CD4-positive, CD25-positive, alpha-beta regulatory T cell (primary cell): ENCODE results near the gene SPTBN5. TPM values are rescaled to one million over a fixed set of nuclear protein-coding genes. Genes with fewer than 3 reads are reported as not detected.

Experiments used
- ATAC-seq, 2 donors: fragments of 150-1000 bp; cut with Tn5 transposase; one replicate each; pipeline ENCODE4 v1.10.0; 2021; ENCODE audit warnings: low read depth in 2 of 2, moderate number of reproducible peaks in 2 of 2, moderate library complexity in 1 of 2
- DNase-seq, 3 donors: peaks; one replicate each; pipeline versions ENCODE4 v3.0.0 to v3.0.0-alpha.2; 2012 to 2022; ENCODE audit warnings: mixed read lengths in 1 of 3
- H3K27ac ChIP-seq: one replicate; pipeline ENCODE4 v1.7.0; 2013; ENCODE audit warnings: mild to moderate bottlenecking, low read length; ENCODE audit not compliant: insufficient read depth, poor library complexity, severe bottlenecking
- H3K27me3 ChIP-seq: one replicate; pipeline ENCODE4 v1.7.0; 2013; ENCODE audit warnings: low read length; ENCODE audit not compliant: control insufficient read depth, insufficient read depth
- H3K36me3 ChIP-seq: one replicate; pipeline ENCODE4 v1.7.0; 2013; ENCODE audit warnings: mild to moderate bottlenecking, low read length, moderate library complexity; ENCODE audit not compliant: control insufficient read depth, insufficient read depth
- H3K4me1 ChIP-seq: 2 replicates; pipeline ENCODE4 v1.7.0; 2013; ENCODE audit warnings: mild to moderate bottlenecking, low read length; ENCODE audit not compliant: insufficient read depth, control insufficient read depth, poor library complexity, severe bottlenecking
- H3K4me3 ChIP-seq: one replicate; pipeline ENCODE4 v1.7.0; 2013; ENCODE audit warnings: low read depth, mild to moderate bottlenecking, low read length, moderate library complexity
- H3K9me3 ChIP-seq, 2 experiments: 1 replicate in 1 of 2; 2 replicates in 1 of 2; pipeline ENCODE4 v1.7.0; 2013; ENCODE audit warnings: low read length in 2 of 2, mild to moderate bottlenecking in 1 of 2, moderate library complexity in 1 of 2; ENCODE audit not compliant: control insufficient read depth in 2 of 2
- H3K27ac Mint-ChIP-seq, 3 donors: one replicate each; pipeline ENCODE4 v1.8.0; 2020 to 2022; ENCODE audit warnings: mild to moderate bottlenecking in 3 of 3, mixed read lengths in 3 of 3, moderate library complexity in 2 of 3
- H3K27me3 Mint-ChIP-seq: one replicate; pipeline ENCODE4 v1.8.0; 2022; ENCODE audit warnings: mild to moderate bottlenecking, mixed read lengths
- H3K36me3 Mint-ChIP-seq: one replicate; pipeline ENCODE4 v1.8.0; 2020; ENCODE audit warnings: mixed read lengths
- H3K4me1 Mint-ChIP-seq, 4 donors: one replicate each; pipeline ENCODE4 v1.8.0; 2020 to 2022; ENCODE audit warnings: mixed read lengths in 4 of 4, mild to moderate bottlenecking in 1 of 4
- H3K4me3 Mint-ChIP-seq, 4 donors: one replicate each; pipeline ENCODE4 v1.8.0; 2020 to 2022; ENCODE audit warnings: mild to moderate bottlenecking in 4 of 4, mixed read lengths in 4 of 4, moderate library complexity in 3 of 4
- H3K9me3 Mint-ChIP-seq, 7 donors: one replicate each; pipeline ENCODE4 v1.8.0; 2020 to 2022; ENCODE audit warnings: mixed read lengths in 7 of 7, mild to moderate bottlenecking in 3 of 7, moderate library complexity in 2 of 7
- polyA plus RNA-seq, 4 donors: library from polyadenylated mRNA; unstranded; fragments of 300-500 nt; fragmentation: Illumina TruSeq; gene quantifications; one replicate each; pipeline ENCODE4 v1.2.3, GENCODE V29; 2021
- total RNA-seq: library from RNA; stranded (reverse); gene quantifications from one replicate; pipeline ENCODE4 v1.2.3, GENCODE V29; 2022

Gene SPTBN5
- total and polyA plus RNA-seq, 5 donors from 2014 or later, result 0.26 to 2.7 TPM; not detected in 3

GRCh38 chr15:41851755-41852370, 42.0 kb downstream of the SPTBN5 start:
- Histone ChIP-seq H3K27me3 (no peaks in the 10 kb centered on the region), H3K27ac (no peak overlapping the region), H3K4me3 (no peak overlapping the region), H3K9me3 (no peaks in the 10 kb centered on the region), H3K36me3 (peaks cover 8% of the 10 kb centered on the region), H3K4me1 (no peaks in the 10 kb centered on the region)
- ATAC-seq, result no peak
- H3K4me1 Mint-ChIP-seq, result peaks cover 0 to 4% (median 2%) of the 10 kb centered on the region in 4 donors
- H3K4me3 Mint-ChIP-seq, result no peak overlapping the region
- no peaks in the 10 kb centered on the region for H3K9me3 Mint-ChIP-seq
- DNase-seq, result no peak
- peaks cover 7% of the 10 kb centered on the region for H3K36me3 Mint-ChIP-seq
- no peak overlapping the region for H3K27ac Mint-ChIP-seq
- H3K27me3 Mint-ChIP-seq, result no peaks in the 10 kb centered on the region

GRCh38 chr15:41851167-41851523, 42.7 kb downstream of the SPTBN5 start:
- H3K27me3 ChIP-seq, result no peaks in the 10 kb centered on the region
- H3K27ac Mint-ChIP-seq, result no peak overlapping the region
- ATAC-seq, result no peak

GRCh38 chr15:41850482-41851166, 43.2 kb downstream of the SPTBN5 start:
- Mint-ChIP-seq H3K4me1 (peaks cover 0 to 4% (median 2%) of the 10 kb centered on the region in 4 donors), H3K36me3 (peaks cover 7% of the 10 kb centered on the region), H3K27me3 (no peaks in the 10 kb centered on the region), H3K9me3 (no peaks in the 10 kb centered on the region), H3K27ac (peak overlapping the region in 1 of 3 donors; percentile 31), H3K4me3 (no peak overlapping the region)
- ATAC-seq, result no peak
- H3K36me3 ChIP-seq, result peaks cover 20% of the 10 kb centered on the region
- H3K27ac ChIP-seq, result no peak overlapping the region
- H3K4me3 ChIP-seq, result no peak overlapping the region
- H3K4me1 ChIP-seq, result no peaks in the 10 kb centered on the region
- no peaks in the 10 kb centered on the region for H3K27me3 ChIP-seq
- no peaks in the 10 kb centered on the region for H3K9me3 ChIP-seq
- no peak for DNase-seq

More at GRCh38 chr15:41851167-41851523, 42.7 kb downstream of the SPTBN5 start:
- Histone ChIP-seq H3K4me3 (no peak overlapping the region), H3K36me3 (peaks cover 15% of the 10 kb centered on the region), H3K27ac (no peak overlapping the region), H3K9me3 (no peaks in the 10 kb centered on the region), H3K4me1 (no peaks in the 10 kb centered on the region)
- Mint-ChIP-seq H3K4me1 (peaks cover 0 to 4% (median 2%) of the 10 kb centered on the region in 4 donors), H3K9me3 (no peaks in the 10 kb centered on the region), H3K27me3 (no peaks in the 10 kb centered on the region), H3K36me3 (peaks cover 7% of the 10 kb centered on the region), H3K4me3 (no peak overlapping the region)
- DNase-seq, result no peak

- Histone ChIP-seq H3K27me3 (no peaks in the 10 kb centered on the region), H3K36me3 (peaks cover 24% of the 10 kb centered on the region), H3K4me1 (no peaks in the 10 kb centered on the region), H3K27ac (no peak overlapping the region), H3K4me3 (no peak overlapping the region), H3K9me3 (no peaks in the 10 kb centered on the region)
- ATAC-seq (no peak), DNase-seq (no peak)
- H3K27ac Mint-ChIP-seq, result peak overlapping the region in 1 of 3 donors; percentile 31
- no peaks in the 10 kb centered on the region for H3K27me3 Mint-ChIP-seq
- peaks cover 0 to 4% (median 2%) of the 10 kb centered on the region in 4 donors for H3K4me1 Mint-ChIP-seq
- peaks cover 7% of the 10 kb centered on the region for H3K36me3 Mint-ChIP-seq
- no peaks in the 10 kb centered on the region for H3K9me3 Mint-ChIP-seq
- no peak overlapping the region for H3K4me3 Mint-ChIP-seq
Observed at GRCh38 chr15:41849861-41850260, 44.0 kb downstream of the SPTBN5 start.

GRCh38 chr15:41849204-41849603, 44.6 kb downstream of the SPTBN5 start:
- DNase-seq (no peak), ATAC-seq (no peak)
- H3K27ac ChIP-seq, result no peak overlapping the region
- Mint-ChIP-seq H3K27me3 (no peaks in the 10 kb centered on the region), H3K27ac (peak overlapping the region in 1 of 3 donors; percentile 68), H3K4me3 (no peak overlapping the region), H3K36me3 (peaks cover 7% of the 10 kb centered on the region), H3K4me1 (peaks cover 0 to 4% (median 2%) of the 10 kb centered on the region in 4 donors), H3K9me3 (no peaks in the 10 kb centered on the region)
- peaks cover 30% of the 10 kb centered on the region for H3K36me3 ChIP-seq
- no peaks in the 10 kb centered on the region for H3K9me3 ChIP-seq
- no peak overlapping the region for H3K4me3 ChIP-seq
- H3K4me1 ChIP-seq, result no peaks in the 10 kb centered on the region
- H3K27me3 ChIP-seq, result no peaks in the 10 kb centered on the region

- Histone ChIP-seq H3K4me3 (no peak overlapping the region), H3K36me3 (peaks cover 31% of the 10 kb centered on the region), H3K4me1 (no peaks in the 10 kb centered on the region), H3K9me3 (no peaks in the 10 kb centered on the region), H3K27ac (no peak overlapping the region), H3K27me3 (no peaks in the 10 kb centered on the region)
- no peak for DNase-seq
- H3K9me3 Mint-ChIP-seq, result no peaks in the 10 kb centered on the region
- peaks cover 7% of the 10 kb centered on the region for H3K36me3 Mint-ChIP-seq
- ATAC-seq, result no peak
- no peaks in the 10 kb centered on the region for H3K27me3 Mint-ChIP-seq
- H3K4me3 Mint-ChIP-seq, result no peak overlapping the region
- H3K27ac Mint-ChIP-seq, result peak overlapping the region in 1 of 3 donors; percentile 31
- H3K4me1 Mint-ChIP-seq, result peaks cover 0 to 4% (median 2%) of the 10 kb centered on the region in 4 donors
Observed at GRCh38 chr15:41848631-41849030, 45.2 kb downstream of the SPTBN5 start.

GRCh38 chr15:41847981-41848380, 45.9 kb downstream of the SPTBN5 start:
- H3K4me1 ChIP-seq, result no peaks in the 10 kb centered on the region
- H3K27ac Mint-ChIP-seq, result peak overlapping the region in 1 of 3 donors; percentile 31
- ATAC-seq (no peak), DNase-seq (no peak)
- H3K36me3 ChIP-seq, result peaks cover 37% of the 10 kb centered on the region
- H3K27ac ChIP-seq, result no peak overlapping the region
- H3K9me3 ChIP-seq, result no peaks in the 10 kb centered on the region
- peaks cover 7% of the 10 kb centered on the region for H3K36me3 Mint-ChIP-seq
- no peaks in the 10 kb centered on the region for H3K27me3 ChIP-seq
- H3K9me3 Mint-ChIP-seq, result no peaks in the 10 kb centered on the region
- H3K27me3 Mint-ChIP-seq, result no peaks in the 10 kb centered on the region
- H3K4me3 Mint-ChIP-seq, result no peak overlapping the region
- H3K4me1 Mint-ChIP-seq, result peaks cover 0 to 4% (median 2%) of the 10 kb centered on the region in 4 donors
- H3K4me3 ChIP-seq, result no peak overlapping the region

- H3K36me3 ChIP-seq, result peaks cover 37% of the 10 kb centered on the region
- peaks cover 7% of the 10 kb centered on the region for H3K36me3 Mint-ChIP-seq
- H3K27ac ChIP-seq, result no peak overlapping the region
- ATAC-seq, result no peak
- H3K4me1 ChIP-seq, result no peaks in the 10 kb centered on the region
- no peaks in the 10 kb centered on the region for H3K27me3 ChIP-seq
- no peaks in the 10 kb centered on the region for H3K9me3 ChIP-seq
- no peaks in the 10 kb centered on the region for H3K27me3 Mint-ChIP-seq
- no peak overlapping the region for H3K4me3 Mint-ChIP-seq
- no peak overlapping the region for H3K4me3 ChIP-seq
- H3K27ac Mint-ChIP-seq, result peak overlapping the region in 1 of 3 donors; percentile 86
- no peaks in the 10 kb centered on the region for H3K9me3 Mint-ChIP-seq
- DNase-seq, result no peak
- peaks cover 0 to 4% (median 2%) of the 10 kb centered on the region in 4 donors for H3K4me1 Mint-ChIP-seq
Observed at GRCh38 chr15:41847206-41847605, 46.6 kb downstream of the SPTBN5 start.
